Activated effector memory CD4-positive, alpha-beta T cell treated with anti-CD3 and anti-CD28 coated beads, Interleukin-2, amount 50 U/mL, for 16 hours (primary cell): ENCODE results near the gene SERTAD4.

Experiments
- DNase-seq: peaks from one replicate; pipeline ENCODE4 v3.0.0-alpha.2; 2020

SERTAD4 gene

GRCh38 chr1:210233495-210234328, 1.1 kb downstream of the SERTAD4 start:
- DNase-seq = peak; percentile 64

- no peak for DNase-seq
These were observed 1.7 kb downstream of the SERTAD4 start for GRCh38 chr1:210234329-210234757.

- no peak for DNase-seq
These were observed 2.9 kb downstream of the SERTAD4 start for GRCh38 chr1:210235363-210236053.

GRCh38 chr1:210236386-210236839, 3.8 kb downstream of the SERTAD4 start:
- no peak for DNase-seq

GRCh38 chr1:210236840-210237409, 4.3 kb downstream of the SERTAD4 start:
- no peak for DNase-seq

GRCh38 chr1:210237479-210237878, 4.9 kb downstream of the SERTAD4 start:
- DNase-seq = no peak

- no peak for DNase-seq
These were observed 5.4 kb downstream of the SERTAD4 start for GRCh38 chr1:210237981-210238380.

- DNase-seq = no peak
These were observed 6.9 kb downstream of the SERTAD4 start for GRCh38 chr1:210239349-210240111.

GRCh38 chr1:210241121-210241520, 8.5 kb downstream of the SERTAD4 start:
- no peak for DNase-seq

GRCh38 chr1:210244746-210245367, 12.3 kb downstream of the SERTAD4 start:
- no peak for DNase-seq

- DNase-seq = no peak
These were observed 13.9 kb downstream of the SERTAD4 start for GRCh38 chr1:210246447-210246846.

GRCh38 chr1:210248341-210248740, 15.7 kb downstream of the SERTAD4 start:
- no peak for DNase-seq

- no peak for DNase-seq
These were observed 18.0 kb downstream of the SERTAD4 start for GRCh38 chr1:210250665-210250997.

- no peak for DNase-seq
These were observed 18.5 kb downstream of the SERTAD4 start for GRCh38 chr1:210250998-210251679.

GRCh38 chr1:210251680-210252490, 19.3 kb downstream of the SERTAD4 start:
- DNase-seq = no peak

- DNase-seq = no peak
These were observed 20.0 kb downstream of the SERTAD4 start for GRCh38 chr1:210252621-210253051.

GRCh38 chr1:210254298-210254697, 21.7 kb downstream of the SERTAD4 start:
- no peak for DNase-seq

GRCh38 chr1:210257698-210258529, 25.3 kb downstream of the SERTAD4 start:
- DNase-seq = no peak

- DNase-seq = no peak
These were observed 27.0 kb downstream of the SERTAD4 start for GRCh38 chr1:210259561-210259960.

- no peak for DNase-seq
These were observed 27.5 kb downstream of the SERTAD4 start for GRCh38 chr1:210260096-210260495.
